HG03457 (cell line): ENCODE data around the gene TMEM178B.

ENCODE experiments used
- ATAC-seq: cut with Tn5 transposase; IDR thresholded peaks from one replicate; pipeline ENCODE4 v1.9.1; 2021; ENCODE audit warnings: moderate number of reproducible peaks; ENCODE audit not compliant: unreplicated experiment

The TMEM178B gene

DNA sequence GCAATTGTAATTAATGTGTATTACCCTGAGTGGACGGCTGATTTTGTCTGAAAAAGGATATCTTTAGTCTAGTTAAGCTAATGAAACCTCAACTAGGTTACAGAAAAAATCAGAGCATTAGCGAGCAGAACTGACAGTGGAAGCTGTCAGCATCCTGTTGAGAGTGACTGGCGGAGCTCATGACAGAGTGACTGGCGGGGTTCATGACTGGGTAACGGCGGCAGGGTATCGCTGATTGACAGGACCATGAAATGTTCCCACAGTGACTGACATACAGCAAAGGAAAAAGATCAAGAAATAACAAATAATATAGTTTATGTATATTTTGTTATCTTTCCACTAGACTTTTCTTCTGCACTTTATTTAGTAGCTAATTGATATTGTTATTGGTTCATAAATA is 274.9 kb downstream of the TMEM178B start:
- no peak for ATAC-seq

DNA sequence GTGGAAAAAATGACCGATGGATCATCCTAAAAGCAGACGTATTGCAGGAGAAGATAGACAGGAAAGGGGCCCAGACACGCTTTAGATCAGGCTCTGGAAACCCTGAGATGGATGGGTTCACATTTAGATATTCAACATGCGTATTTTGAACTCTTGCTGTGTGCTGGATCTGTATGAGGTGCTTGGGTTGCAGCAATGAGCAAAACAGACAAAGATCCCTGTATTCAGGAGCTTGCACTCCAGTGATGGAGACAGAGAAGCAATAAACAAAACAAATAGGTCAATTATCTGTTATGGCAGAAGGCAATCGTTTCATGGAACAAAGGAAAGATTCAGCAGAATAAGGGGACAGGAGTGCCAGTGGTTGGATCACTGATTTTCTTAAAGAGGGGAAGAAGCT is 275.5 kb downstream of the TMEM178B start:
- ATAC-seq, result no peak

DNA sequence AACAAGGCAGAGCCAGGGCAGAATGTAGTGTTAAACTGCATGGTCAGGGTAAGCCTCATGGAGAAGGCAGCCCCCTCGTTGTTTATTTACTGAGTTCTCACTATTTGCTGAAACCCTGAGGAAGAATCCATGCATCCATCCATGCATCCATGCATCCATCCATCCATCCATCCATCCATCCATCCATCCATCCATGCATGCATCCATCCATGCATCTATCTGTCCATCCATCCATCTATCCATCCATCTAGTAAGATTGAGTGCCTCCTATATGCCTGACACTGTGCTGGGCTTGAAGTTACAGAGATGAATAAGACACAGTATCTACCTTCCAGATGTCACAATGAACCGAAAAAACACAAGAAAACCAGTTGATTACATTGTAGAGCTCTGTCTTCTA is 275.9 kb downstream of the TMEM178B start:
- ATAC-seq, result no peak

DNA sequence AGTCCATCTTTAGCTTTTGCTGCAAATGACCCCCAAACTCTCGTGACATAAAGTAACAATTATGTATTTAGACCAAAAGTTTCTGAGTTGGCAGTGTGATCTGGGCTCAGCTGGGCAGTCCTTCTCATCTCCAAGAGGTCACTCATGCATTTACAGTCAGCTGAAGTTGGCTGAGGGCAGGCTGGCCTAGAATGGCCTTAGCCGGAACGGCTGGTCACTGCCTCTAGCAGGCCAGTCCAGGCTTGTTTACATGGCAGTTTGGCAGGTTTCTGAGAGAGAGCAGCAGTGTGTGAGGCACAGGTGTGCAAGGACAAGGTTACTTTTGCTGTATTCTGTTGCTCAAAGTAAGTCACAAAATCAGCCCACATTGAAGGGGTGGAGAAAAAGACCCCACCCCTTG is 277.3 kb downstream of the TMEM178B start:
- no peak for ATAC-seq

DNA sequence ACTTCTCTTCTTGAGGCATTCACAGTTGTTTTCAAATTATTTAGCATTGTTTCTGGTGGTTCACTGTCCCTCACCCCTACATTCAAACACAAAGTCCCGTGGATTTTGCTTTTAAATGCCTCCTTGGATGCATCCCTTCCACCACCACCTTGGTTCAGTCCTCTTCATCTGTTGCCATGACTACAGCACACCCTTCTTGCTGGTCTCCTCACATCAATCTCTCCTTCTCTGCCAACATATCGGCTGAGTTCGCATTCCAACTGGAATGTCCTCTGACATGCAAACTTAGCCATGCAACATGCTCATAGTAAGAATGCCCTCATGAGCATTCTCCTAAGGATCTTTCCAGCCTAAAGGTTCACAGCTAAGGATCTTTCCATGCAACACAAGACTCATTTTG is 279.1 kb downstream of the TMEM178B start:
- ATAC-seq, result no peak

DNA sequence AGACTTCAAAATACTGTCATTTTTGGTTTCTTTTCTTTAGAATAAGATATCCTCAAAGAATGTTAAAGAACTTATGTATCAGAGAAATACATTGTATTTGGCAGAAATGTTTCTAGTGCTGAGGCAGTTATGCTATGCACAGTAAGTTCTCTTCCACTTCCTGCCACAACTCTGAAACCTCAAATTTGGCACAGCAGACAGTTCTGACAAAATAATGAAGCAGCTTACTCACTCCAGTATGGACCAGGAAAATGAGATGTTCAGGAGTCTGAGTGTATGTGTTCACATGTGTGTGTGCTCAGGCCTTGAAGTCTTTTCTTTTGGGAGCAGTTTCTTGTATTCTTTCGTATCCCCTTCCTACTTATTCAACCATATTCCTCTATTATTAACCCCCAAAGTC is 280.4 kb downstream of the TMEM178B start:
- no peak for ATAC-seq

DNA sequence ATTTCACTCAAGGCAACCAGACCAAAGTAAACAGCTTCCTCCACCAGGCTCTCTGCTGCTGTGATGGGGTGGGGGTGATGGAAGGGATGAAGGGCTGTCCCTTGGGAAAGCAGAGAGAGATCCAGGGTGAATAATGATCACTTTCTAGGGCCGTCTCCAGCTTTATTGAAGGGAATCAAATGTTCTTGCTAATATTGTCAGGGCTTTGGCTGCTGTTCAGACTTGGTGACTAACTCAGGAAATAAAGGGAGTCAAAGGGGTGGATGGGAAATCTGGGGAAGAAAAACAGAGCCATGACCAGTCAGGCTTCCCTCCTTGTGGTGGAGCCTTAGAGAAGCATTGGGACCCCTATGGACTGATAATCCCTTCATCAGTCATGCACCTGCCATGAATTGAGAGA is 281.2 kb downstream of the TMEM178B start:
- no peak for ATAC-seq

DNA sequence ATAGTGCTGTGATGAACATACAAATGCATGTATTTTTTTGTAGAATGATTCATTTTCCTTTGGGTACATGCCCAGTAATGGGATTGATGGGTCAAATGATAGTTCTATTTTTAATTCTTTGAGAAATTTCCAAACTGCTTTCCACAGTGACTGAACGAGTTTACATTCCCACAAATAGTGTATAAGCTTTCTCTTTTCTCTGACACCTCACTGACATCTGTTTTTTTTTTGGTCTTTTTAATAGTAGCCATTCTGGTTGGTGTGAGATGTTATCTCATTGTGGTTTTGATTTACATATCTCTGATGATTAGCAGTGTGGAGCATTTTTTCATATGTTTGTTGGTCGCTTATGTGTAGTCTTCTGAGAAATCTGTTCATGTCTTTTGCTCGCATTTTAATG is 282.3 kb downstream of the TMEM178B start:
- no peak for ATAC-seq

DNA sequence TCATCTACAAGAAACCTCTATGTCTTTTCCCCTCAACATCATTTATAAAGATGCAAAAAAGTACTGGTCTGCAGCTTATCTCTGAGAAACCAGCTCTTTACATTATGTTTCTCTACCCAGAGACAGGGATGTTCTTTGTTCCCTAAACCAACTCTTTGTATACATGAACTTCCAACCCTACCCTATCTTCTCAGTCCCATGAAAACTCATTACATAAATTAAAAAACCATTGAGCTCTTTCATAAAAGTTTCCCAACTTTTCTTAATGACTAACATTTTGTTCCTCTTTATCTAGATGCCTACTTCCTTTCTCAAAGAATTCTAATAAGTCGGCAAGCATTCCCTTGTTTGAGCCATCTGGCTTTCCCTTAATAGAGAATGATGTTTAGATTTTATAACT is 284.5 kb downstream of the TMEM178B start:
- ATAC-seq, result no peak

DNA sequence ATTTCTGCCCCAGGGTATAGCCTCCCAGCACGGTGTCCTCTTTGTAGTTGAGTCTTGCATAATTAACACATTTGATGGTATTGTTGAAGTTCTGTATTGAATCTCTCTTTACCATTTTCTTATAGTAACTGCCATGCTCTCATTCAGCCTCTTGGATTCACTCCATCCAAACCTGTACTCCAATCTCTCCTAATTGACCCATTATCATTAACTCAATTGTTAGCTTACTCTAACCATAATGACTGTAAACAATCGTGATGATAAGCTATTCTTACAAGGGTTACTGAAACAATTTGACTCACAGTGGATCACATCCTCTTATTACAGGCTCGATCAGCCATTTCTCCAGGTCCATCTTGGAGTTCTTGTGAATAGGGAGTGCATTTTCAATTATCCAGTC is 285.4 kb downstream of the TMEM178B start:
- ATAC-seq, result no peak

DNA sequence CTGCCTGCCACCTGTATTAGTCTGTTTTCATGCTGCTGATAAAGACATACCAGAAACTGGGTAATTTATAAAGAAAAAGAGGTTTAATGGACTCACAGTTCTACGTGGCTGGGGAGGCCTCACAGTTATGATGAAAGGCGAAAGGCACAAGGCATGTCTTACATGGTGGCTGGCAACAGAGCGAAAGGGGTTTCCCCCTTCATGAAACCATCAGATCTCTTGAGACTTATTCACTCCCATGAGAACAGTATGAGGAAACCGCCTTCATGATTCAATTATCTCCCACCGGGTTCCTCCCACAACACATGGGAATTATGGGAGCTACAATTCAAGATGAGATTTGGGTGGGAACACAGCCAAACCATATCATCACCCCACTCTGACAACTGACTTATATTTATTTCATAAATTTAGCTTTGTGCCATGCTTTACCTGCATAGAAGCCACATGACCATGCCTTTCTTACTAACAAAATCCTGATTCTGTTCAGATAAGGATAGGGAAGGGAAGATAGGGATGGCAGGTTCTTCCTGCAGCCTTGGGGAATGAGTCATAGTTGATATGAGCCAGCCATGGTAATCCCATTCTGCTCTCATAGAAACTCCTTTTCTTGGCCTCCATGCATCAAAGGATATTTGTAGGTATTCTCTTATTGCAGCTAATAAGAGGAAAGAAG is 286.0 kb downstream of the TMEM178B start:
- ATAC-seq, result no peak

DNA sequence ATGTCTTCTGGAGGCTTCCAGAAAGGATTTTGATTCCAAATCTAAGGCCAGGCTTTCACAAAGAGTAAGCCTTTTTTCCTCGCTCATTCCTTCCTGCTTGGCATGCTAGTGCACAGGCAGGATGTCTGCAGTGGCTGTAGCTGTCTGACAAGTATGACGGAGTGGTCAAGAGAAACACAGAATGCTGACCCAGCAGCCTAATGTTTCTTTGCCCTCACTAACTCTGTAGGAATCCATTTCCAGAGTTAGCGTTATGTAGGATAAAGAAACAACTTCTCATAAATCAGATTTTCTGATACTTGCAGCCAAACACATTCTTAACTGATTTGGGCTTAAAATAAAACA is 286.5 kb downstream of the TMEM178B start:
- no peak for ATAC-seq

DNA sequence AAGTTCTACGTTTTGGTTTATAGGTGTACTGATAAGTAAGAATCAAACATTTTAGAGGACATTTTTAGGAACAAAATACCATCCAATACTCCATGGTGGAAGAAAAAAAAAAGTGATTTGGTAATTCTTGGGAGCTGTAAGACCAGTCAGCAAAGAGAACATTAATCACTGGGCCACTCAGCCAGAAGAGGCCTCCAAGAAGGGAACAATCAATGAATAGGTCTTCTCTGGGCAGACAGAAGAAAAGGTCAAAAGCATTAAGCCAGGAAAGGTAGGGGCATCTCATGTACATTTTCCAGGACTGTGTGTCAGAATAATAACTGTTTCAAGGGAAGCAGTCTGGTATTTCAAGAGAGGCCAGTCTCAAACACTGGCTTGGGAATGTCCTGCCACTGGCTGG is 286.9 kb downstream of the TMEM178B start:
- ATAC-seq, result no peak

DNA sequence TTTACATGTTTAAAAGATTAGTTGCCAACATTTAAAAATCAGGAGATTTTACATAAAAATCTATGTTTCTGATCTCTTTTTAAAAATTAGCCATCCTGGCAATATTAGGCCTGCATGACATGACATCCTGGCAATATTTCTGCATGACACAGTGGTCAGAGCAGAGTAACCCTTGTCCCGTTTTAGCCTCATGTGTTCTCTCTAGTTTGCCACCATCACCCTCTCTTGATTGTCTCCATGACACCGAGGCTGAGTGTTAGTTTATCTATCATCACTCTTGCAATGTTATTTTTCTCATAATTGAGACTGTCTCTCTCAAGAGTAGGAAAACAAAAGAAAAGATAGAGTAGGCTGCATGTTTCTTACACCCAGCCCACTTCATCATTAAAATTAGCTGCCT is 287.6 kb downstream of the TMEM178B start:
- ATAC-seq, result no peak

DNA sequence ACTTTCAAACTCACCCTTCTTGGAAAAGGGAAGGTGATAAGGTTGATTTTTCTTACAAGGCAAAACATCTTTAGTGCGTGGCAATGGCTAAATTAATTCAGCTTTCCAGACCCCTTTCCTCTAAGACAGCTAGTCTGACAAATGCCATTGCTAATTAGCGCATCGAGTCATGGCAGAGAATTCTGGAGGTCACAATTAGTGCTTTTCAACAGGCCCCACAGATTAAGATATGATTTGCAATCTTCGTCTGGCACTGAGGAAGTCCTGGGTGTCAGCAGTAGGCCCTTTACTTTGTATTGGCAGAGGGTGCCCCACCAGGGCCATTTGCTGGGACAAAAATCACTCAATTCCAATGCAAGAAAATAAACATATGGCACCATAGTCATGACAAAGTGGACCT is 288.1 kb downstream of the TMEM178B start:
- ATAC-seq, result no peak

DNA sequence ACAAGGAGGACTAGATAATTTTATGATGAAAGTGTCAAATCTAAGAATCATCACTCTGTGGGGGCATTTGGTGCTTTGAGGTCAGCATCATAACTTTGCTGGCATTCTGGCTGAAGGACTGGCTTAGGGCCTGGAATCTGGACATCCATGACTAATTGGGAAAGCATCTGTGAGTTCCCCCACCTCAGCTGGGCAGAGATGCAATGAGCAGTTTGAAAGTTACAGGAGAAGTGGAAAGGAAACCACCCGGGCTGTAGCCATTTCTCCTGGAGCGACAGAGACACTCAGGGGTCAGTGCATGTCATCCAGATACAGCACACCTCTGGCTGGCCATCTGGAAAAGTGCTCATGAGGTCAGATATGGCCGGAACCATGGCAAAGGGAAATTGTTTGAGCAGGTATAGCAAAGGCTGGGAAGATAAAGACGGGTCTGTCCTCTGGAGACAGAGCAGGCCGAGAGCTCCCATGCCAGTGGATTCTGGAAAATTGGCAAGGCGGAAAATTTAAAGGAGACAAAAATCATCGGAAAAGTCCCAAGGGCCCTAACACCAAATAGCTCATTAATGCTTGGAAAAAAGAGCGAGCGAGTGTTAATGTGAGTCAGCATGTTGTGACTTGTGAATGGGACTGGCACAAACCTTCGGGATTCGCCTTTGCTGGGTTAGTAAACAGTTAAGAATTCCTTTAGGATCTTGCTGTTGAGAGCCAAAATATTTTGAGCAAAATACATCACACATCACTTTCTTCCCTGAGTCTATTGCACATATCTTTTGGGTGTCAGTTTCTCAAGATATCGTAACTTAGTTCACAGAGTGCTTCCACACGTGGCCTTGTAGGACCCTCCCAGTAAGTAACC is 288.9 kb downstream of the TMEM178B start:
- no peak for ATAC-seq

DNA sequence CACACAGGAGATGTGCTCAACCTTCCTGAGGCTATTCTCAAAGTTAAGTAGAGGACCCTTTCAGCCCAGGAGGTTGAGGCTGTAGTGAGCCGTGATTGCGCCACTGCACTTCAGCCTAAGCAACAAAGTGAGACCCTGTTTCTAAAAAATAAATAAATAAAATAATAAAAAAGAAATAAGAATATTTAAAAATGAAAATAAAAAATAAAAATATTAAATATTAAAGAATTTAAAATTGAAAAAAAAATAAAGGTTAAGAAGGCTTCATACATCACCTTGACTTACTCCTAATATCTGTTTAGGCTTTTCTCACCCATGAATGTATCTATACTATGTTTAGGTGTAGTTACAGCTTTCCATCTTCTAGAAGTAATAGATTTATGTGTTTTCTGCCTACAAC is 289.9 kb downstream of the TMEM178B start:
- ATAC-seq, result no peak

DNA sequence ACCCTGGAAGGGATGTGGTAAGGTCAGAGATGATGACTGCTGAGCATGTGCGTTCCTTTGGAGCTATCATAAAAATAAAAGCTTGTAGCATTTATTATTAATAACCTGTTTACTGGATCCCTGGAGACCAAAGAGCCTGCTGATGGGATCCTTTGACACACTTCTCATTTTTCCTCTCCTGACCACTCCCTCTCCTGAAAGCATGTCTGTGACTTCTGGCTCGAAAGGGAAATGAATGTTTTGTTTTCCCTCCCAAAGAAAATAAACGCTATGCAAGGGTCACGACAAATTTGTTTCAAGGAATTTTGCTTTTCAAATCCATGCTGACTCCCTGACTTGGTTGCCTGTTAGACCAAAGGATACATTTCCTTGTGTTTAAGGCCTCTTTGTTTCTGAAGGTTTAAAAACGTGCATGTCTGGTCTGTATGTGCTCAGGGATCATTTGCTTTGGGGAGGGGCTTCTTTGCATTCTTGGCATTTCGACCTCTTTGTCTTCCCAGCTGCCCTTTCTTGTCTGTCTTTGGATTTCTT is 292.3 kb downstream of the TMEM178B start:
- ATAC-seq, result no peak

DNA sequence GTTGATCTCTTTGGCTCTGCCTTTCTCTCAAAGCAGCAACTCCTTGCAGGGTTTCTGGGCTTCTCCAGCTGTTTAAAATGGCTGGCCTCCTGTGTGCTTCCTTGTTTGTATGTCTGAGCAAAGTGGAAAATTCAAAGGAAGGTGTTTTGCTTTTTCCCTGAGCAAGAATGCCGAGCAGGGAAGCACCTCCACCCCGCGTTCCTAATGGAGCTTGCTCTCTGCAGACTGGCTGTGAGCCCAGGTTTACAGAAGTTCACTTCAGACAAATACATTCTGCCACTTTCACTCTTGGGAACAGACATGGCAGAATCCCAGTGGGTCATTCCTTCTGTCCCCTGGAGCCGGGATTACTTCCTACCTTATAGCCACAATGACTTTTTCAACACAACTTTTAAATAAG is 295.6 kb downstream of the TMEM178B start:
- no peak for ATAC-seq

DNA sequence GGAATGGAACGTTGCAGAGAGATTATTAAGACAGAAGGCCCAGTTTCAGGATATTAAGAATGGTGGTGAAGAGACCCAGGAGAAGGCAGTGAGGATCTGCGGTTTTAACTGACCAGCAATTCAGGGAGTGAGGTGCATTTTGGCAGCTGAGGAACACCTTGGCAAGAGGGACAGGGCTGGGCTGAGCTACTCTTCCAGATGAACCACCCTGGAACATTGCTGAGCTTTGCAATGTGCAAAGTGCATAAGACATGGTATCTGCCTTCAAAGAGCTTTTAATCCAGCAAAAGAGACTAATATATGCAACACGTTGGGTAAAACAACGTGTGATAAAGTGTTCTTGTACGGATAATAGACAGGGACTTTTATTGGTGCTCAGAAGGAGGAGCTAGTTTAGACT is 296.3 kb downstream of the TMEM178B start:
- ATAC-seq, result no peak

DNA sequence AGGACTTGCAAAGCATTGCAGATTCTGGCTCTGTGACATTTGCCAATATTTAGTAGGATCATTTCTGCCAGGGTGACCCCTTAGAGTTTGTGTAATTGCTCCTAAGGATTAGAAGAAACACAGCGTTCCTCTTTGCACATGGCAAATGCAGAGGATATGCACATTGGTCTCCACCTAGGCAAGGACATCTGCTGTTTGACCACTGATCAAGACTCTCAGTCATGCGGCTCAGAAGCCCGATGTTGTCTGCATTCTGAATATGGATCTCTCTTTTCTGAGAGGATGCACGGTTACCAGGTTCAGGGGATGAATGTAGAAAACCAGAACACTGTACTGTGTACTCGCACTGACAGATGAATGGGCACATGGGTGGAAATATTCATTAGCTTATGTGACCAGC is 296.8 kb downstream of the TMEM178B start:
- no peak for ATAC-seq

DNA sequence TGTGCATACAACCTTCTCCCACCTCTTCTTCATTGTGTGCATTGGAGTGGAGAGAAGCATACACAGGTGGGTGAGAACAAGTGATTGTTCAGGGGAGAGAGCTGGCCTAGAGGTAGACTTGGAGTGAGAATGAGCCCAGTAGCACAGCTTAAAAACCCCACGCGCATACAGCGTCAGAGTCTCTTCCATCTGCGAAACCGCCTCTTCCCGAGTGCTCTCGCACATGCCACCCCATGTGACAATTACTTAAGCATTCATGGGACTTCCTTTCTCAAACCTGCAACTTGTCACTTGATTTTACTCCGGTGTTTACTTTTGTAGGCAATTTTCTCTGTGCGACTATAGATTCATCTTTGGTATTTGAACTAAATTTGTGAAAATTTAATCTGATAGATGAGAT is 300.6 kb downstream of the TMEM178B start:
- ATAC-seq, result no peak
